Islet precursor cell (in vitro differentiated cells): ENCODE data around the gene SNPH.

Source experiments
- DNase-seq: peaks from one replicate; pipeline ENCODE4 v3.0.0-alpha.2; 2018

SNPH gene

GRCh38 chr20:1307571-1307971 lies 41.5 kb downstream of the SNPH start:
- DNase-seq: no peak

- DNase-seq: no peak
These were observed 42.1 kb downstream of the SNPH start for GRCh38 chr20:1308067-1308701.

DNA sequence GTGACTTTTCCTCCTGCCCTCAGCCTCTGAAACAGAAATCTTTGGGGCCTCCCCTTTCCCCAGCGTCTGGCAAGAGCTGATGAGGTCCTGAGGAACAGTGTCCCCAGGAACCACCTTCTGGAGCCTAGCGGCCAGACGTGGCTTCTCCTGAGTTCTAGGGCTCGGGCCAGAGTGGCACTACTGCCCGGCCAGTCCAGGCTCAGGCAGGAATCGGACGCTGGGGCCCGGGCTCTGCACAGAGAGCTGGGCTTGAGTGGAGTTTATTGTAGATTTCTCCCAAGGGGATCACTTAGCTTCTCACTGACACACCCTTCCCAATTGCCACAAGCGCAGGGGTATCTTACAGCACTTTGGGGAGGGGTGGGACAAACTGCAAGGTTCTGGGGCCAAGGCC lies 42.6 kb downstream of the SNPH start:
- DNase-seq: no peak

DNA sequence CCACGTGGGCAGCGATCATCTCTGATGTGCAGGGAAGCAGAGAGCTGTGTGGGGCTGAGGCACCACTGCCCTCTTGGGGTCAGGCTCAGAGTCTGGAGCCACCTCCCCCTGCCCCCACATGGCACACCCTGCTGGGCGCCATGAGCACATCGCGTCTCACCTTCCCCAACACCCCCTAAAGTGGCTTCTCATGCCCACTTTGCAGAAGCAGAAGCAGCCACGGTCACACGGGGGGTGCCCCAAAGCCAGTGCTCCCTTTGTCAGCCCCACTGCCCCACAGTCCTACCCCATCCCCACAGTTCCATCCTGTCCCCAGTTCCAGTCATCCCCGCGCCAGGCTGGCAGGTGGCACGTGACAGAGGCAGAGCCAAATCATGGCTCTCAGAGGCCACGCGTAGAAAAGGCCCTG lies 43.3 kb downstream of the SNPH start:
- no peak for DNase-seq

DNA sequence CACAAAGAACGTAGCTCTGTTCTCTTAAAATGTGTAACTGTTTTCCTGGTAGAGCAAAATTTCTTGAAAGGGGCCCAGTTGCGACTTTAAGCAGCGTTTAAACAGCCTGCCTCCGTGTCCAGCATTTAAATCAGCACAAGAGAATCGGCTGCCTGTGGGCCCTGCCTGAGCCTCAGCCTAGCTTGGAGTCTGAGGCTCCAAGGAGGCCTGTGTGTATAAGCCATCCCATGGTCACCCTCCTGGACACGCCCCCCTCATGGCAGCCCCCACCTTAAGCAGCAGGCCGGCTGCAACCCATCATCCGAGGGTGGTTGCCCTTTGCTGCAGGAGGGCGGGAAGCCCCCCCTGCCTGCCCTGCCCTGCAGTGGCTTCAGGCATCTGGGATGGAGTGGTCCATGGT lies 44.0 kb downstream of the SNPH start:
- no peak for DNase-seq

DNA sequence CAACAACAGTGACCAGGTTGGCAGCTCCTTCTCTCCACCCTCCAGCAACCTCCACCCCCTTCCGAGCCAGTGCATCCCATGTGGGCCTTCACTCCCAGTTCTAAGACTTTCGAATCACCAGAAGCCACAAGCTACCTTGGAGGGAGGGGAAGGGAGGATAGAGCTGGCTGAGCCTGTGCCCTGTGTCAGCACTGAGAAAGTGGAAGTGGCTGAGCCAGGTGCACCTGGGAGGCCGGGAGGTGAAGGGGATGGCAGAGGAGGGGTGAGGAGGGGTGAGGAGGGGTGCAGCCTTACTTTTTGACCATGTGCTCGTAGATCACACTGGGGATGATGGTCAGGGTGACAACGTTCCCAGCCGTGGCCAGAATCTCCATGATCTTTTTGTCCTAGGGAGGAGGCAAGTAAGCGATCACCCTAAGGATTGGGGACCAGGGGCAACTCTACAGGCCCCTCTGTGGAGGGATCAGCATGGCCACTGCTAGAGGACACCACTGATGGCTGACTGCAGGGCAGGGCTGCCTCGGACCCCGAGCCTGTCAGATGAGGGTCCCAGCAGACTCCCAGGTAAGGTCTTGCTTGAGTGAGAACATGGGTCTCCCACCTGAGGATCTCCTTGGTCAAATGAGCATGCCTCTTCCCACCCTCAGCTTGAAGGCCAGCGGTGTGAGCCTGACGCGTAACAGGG lies 44.6 kb downstream of the SNPH start:
- DNase-seq: no peak

DNA sequence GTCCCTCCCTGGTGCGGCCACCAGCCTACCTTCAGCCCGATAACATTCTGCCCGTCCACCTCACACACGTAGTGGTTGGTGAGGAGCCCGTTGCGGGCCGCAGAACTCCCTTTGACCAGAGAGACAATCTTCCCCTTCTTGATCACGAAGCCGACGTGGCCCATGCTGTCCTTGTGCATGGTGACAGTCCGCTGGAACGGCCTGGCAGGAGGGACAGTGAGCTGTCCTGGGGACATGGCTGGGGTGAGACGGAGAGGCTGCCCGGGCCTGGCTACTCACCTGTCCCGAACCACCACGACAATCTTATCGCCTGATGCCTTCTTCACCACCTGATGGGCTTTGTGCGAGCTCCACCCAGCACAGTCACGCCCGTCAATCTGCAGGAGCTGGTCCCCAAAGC lies 46.2 kb downstream of the SNPH start:
- no peak for DNase-seq

- no peak for DNase-seq
These were observed 46.8 kb downstream of the SNPH start for GRCh38 chr20:1312904-1313235.

DNA sequence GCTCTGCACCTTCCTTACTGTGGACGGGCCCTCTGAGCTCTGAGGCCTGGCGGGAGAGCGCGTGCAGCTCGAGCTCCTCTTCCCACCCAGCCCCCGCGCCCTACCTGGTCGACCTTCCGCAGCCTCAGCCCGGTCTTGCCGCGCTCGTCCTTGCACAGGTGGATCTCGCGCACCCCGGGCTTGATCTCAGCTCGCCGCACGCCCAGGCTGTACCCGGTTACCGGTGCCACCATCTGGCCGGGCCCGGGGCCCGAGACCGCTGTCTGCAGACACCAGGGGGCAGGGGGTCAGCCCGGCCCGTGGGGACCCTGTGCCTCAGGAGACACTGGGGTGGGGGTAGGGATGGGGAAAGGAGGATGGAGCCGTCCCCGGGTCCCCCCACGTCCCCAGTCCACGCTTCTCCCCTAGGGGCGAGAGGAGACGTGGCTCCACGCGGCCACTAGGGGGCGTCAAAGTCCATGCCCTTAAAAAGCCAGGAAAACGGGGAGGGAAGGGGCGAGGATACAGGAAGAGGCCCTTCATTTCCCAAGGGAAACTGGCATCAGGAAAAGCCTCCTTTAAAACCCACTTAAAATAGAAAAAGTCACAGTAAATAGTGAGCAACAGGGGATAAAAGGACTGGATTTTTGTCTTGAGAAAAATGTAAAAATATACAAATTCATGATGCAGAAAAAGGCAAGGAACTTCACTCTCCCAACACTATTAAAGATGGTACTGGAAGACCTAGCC lies 47.3 kb downstream of the SNPH start:
- DNase-seq: peak; percentile 78

GRCh38 chr20:1315804-1316203 lies 49.7 kb downstream of the SNPH start:
- DNase-seq: no peak

DNA sequence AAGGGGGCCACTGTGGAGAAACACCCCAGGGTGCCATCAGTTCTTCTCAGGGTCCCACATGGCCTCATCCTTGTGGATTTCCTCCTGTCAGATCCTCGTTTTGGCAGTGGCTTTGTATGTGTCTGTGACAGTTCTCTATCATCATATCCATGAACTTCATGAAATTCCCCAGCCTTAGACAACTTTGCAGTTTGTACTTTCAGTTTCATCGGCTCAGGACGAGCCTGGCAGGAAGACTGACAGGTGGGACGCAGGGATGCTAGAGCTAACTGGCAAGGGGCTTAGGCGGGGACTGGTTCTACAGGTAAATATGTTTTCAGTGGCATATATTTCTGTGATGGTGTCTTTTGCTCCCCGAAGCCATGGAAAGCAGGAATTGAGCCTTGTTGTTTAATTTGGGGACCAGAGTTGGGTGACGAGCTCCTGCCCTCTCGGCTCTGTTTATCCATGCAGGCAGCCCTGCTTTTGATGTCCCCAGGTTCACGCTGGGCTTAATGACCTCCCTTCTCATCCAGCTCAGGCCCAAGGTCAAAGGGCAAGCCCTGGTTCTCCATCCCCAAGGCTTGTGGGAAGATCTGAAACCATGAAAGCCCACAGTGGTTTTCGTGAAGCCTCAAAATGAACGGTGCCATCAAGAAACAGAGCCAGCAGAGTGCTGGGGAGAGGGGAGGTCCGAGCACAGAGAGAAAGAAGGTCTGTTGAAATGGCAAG lies 51.6 kb downstream of the SNPH start:
- no peak for DNase-seq

GRCh38 chr20:1319051-1319450 lies 53.0 kb downstream of the SNPH start:
- no peak for DNase-seq

- no peak for DNase-seq
These were observed 53.4 kb downstream of the SNPH start for GRCh38 chr20:1319462-1319861.

GRCh38 chr20:1320016-1320415 lies 53.9 kb downstream of the SNPH start:
- DNase-seq: no peak

DNA sequence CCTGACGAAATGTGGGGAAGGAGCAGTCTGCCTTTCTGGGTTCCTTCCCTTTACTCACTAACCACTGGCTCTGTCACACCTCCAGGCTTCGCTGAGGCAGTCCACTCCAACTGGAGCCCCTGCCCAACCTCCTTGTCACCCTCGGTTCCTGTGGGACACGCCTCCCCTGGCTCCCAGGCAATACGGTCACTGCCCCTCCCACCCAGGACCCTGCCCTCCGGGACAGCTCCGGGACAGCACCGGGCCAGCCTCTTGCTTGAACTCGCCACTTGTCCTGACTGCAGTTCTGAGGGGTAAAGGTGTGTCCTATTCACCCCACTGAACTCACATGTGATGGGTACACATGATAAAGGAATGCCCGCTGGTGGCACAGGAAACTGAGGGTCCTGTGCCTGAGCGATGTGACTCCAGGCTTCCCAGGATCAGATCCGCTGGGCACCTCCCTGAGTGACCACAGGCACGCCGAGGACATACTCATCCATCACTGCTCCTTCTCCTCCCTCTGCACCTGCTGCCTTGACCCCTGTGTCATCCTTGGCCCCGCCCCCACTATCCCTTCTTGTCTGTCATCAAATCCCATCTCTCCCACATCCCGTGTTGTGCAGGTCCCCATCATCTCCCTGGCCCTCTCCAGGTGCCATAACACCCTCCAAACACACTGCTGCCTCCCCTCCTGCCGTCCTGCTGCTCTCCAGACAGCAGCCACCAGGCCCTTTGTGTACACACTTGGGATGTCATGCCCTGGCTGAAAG lies 55.0 kb downstream of the SNPH start:
- no peak for DNase-seq

DNA sequence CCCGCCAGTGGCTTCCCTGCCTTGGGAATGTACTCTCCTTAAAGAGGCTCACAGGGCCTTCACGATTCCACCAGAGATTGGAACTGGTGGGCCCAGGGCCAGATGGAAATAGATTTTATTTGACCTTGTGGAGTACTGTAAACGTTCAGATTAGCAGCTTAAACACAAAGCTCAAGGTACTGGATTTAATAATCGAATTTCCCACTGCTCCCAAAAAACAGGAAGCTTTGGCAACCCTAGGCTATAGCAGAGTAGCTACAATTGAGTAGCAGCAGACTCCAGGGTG lies 55.5 kb downstream of the SNPH start:
- no peak for DNase-seq

GRCh38 chr20:1322511-1323245 lies 56.6 kb downstream of the SNPH start:
- peak; percentile 77 for DNase-seq

GRCh38 chr20:1323256-1323655 lies 57.2 kb downstream of the SNPH start:
- no peak for DNase-seq

- peak; percentile 29 for DNase-seq
These were observed 57.9 kb downstream of the SNPH start for GRCh38 chr20:1323830-1324597.

- DNase-seq: peak; percentile 37
These were observed 58.6 kb downstream of the SNPH start for GRCh38 chr20:1324598-1325172.
